ENCODE results near the gene TRIM14. TPM values are rescaled to one million over a fixed set of nuclear protein-coding genes. Genes with fewer than 3 reads are reported as not detected.

The TRIM14 gene
- total RNA-seq, 1 experiment from 2014 or later, result 11.9 TPM

DNA sequence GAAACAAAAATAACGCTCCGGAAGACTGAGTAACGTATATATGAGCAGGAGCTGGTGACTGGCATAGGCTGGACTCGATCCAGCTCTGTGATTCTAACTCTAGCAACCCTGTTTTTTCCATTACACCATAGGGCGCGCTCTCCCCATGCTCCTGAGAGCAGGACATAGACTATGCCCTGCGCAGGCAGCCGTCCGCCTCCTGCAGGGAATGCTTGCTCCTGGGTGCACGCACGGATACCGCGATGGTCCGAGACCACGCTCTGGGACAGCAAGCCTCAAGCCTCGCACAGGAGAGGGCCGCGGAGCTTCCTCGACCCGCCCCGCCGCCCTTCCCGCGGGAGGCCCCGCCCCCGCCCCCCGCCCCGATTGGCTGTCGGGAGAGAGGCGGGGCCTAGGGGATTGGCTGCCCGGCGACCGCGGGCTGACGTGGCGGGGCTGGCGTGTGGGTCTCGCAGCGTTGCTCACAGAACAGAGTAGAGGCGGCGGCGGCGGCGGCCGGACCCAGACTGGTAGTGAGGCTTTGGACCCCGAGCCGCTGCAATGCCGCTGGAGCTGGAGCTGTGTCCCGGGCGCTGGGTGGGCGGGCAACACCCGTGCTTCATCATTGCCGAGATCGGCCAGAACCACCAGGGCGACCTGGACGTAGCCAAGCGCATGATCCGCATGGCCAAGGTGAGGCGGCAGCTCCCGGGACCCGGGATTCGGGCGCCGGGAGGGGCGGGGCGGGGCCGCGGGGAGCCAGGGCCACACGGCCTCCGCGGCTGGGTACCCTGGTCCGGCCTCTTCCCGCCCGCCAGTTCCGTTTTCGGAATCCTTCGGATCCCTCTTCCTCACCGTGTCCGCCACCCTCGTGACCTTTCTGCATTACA is 62.5 kb downstream of the TRIM14 start, which contains the start of gene NANS (continued):
- TF ChIP-seq, protein P1, sequence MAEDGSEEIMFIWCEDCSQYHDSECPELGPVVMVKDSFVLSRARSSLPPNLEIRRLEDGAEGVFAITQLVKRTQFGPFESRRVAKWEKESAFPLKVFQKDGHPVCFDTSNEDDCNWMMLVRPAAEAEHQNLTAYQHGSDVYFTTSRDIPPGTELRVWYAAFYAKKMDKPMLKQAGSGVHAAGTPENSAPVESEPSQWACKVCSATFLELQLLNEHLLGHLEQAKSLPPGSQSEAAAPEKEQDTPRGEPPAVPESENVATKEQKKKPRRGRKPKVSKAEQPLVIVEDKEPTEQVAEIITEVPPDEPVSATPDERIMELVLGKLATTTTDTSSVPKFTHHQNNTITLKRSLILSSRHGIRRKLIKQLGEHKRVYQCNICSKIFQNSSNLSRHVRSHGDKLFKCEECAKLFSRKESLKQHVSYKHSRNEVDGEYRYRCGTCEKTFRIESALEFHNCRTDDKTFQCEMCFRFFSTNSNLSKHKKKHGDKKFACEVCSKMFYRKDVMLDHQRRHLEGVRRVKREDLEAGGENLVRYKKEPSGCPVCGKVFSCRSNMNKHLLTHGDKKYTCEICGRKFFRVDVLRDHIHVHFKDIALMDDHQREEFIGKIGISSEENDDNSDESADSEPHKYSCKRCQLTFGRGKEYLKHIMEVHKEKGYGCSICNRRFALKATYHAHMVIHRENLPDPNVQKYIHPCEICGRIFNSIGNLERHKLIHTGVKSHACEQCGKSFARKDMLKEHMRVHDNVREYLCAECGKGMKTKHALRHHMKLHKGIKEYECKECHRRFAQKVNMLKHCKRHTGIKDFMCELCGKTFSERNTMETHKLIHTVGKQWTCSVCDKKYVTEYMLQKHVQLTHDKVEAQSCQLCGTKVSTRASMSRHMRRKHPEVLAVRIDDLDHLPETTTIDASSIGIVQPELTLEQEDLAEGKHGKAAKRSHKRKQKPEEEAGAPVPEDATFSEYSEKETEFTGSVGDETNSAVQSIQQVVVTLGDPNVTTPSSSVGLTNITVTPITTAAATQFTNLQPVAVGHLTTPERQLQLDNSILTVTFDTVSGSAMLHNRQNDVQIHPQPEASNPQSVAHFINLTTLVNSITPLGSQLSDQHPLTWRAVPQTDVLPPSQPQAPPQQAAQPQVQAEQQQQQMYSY (CRISPR knock-in tag; IDR thresholded peaks at IDR 0.05), result no peak
- TF ChIP-seq KAT7 (CRISPR knock-in tag; IDR thresholded peaks at IDR 0.05; ENCODE audit: borderline replicate concordance), result 0 out of 2 replicates have a peak, but pooled peaks have one; percentile 81
- no peak for TF ChIP-seq RELA (CRISPR knock-in tag; IDR thresholded peaks at IDR 0.05; ENCODE audit: borderline replicate concordance)
- no peak for TF ChIP-seq FOXJ3 (CRISPR knock-in tag; IDR thresholded peaks at IDR 0.05; ENCODE audit: borderline replicate concordance)
- peak; percentile 32; the same call in 1 of the 2 replicates for TF ChIP-seq CREM (CRISPR knock-in tag; IDR thresholded peaks at IDR 0.05)
- TF ChIP-seq JUN (CRISPR knock-in tag; IDR thresholded peaks at IDR 0.05), result no peak
- 0 out of 2 replicates have a peak, but pooled peaks have one; percentile 70 for TF ChIP-seq ESRRA (CRISPR knock-in tag; IDR thresholded peaks at IDR 0.05; ENCODE audit: borderline replicate concordance)
- peak; percentile 93 for TF ChIP-seq ZNF121 (CRISPR knock-in tag; IDR thresholded peaks at IDR 0.05)
- TF ChIP-seq NR1H2 (CRISPR knock-in tag; IDR thresholded peaks at IDR 0.05), result no peak
- TF ChIP-seq, protein P2, sequence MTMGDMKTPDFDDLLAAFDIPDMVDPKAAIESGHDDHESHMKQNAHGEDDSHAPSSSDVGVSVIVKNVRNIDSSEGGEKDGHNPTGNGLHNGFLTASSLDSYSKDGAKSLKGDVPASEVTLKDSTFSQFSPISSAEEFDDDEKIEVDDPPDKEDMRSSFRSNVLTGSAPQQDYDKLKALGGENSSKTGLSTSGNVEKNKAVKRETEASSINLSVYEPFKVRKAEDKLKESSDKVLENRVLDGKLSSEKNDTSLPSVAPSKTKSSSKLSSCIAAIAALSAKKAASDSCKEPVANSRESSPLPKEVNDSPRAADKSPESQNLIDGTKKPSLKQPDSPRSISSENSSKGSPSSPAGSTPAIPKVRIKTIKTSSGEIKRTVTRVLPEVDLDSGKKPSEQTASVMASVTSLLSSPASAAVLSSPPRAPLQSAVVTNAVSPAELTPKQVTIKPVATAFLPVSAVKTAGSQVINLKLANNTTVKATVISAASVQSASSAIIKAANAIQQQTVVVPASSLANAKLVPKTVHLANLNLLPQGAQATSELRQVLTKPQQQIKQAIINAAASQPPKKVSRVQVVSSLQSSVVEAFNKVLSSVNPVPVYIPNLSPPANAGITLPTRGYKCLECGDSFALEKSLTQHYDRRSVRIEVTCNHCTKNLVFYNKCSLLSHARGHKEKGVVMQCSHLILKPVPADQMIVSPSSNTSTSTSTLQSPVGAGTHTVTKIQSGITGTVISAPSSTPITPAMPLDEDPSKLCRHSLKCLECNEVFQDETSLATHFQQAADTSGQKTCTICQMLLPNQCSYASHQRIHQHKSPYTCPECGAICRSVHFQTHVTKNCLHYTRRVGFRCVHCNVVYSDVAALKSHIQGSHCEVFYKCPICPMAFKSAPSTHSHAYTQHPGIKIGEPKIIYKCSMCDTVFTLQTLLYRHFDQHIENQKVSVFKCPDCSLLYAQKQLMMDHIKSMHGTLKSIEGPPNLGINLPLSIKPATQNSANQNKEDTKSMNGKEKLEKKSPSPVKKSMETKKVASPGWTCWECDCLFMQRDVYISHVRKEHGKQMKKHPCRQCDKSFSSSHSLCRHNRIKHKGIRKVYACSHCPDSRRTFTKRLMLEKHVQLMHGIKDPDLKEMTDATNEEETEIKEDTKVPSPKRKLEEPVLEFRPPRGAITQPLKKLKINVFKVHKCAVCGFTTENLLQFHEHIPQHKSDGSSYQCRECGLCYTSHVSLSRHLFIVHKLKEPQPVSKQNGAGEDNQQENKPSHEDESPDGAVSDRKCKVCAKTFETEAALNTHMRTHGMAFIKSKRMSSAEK (CRISPR knock-in tag; IDR thresholded peaks at IDR 0.05; ENCODE audit: borderline replicate concordance), result no peak
- no peak for TF ChIP-seq ZNF317 (CRISPR knock-in tag; IDR thresholded peaks at IDR 0.05; ENCODE audit: borderline replicate concordance, low read depth)
- TF ChIP-seq, protein P3, sequence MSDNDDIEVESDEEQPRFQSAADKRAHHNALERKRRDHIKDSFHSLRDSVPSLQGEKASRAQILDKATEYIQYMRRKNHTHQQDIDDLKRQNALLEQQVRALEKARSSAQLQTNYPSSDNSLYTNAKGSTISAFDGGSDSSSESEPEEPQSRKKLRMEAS (CRISPR knock-in tag; IDR thresholded peaks at IDR 0.05), result peak; percentile 59; the same call in 1 of the 2 replicates
- TF ChIP-seq, protein P4, sequence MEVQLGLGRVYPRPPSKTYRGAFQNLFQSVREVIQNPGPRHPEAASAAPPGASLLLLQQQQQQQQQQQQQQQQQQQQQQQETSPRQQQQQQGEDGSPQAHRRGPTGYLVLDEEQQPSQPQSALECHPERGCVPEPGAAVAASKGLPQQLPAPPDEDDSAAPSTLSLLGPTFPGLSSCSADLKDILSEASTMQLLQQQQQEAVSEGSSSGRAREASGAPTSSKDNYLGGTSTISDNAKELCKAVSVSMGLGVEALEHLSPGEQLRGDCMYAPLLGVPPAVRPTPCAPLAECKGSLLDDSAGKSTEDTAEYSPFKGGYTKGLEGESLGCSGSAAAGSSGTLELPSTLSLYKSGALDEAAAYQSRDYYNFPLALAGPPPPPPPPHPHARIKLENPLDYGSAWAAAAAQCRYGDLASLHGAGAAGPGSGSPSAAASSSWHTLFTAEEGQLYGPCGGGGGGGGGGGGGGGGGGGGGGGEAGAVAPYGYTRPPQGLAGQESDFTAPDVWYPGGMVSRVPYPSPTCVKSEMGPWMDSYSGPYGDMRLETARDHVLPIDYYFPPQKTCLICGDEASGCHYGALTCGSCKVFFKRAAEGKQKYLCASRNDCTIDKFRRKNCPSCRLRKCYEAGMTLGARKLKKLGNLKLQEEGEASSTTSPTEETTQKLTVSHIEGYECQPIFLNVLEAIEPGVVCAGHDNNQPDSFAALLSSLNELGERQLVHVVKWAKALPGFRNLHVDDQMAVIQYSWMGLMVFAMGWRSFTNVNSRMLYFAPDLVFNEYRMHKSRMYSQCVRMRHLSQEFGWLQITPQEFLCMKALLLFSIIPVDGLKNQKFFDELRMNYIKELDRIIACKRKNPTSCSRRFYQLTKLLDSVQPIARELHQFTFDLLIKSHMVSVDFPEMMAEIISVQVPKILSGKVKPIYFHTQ (CRISPR knock-in tag; IDR thresholded peaks at IDR 0.05), result no peak
- TF ChIP-seq CBFB (CRISPR knock-in tag; IDR thresholded peaks at IDR 0.05; ENCODE audit: low read depth), result no peak
- TF ChIP-seq PRRX2 (CRISPR knock-in tag; IDR thresholded peaks at IDR 0.05), result no peak
- TF ChIP-seq, protein P5, sequence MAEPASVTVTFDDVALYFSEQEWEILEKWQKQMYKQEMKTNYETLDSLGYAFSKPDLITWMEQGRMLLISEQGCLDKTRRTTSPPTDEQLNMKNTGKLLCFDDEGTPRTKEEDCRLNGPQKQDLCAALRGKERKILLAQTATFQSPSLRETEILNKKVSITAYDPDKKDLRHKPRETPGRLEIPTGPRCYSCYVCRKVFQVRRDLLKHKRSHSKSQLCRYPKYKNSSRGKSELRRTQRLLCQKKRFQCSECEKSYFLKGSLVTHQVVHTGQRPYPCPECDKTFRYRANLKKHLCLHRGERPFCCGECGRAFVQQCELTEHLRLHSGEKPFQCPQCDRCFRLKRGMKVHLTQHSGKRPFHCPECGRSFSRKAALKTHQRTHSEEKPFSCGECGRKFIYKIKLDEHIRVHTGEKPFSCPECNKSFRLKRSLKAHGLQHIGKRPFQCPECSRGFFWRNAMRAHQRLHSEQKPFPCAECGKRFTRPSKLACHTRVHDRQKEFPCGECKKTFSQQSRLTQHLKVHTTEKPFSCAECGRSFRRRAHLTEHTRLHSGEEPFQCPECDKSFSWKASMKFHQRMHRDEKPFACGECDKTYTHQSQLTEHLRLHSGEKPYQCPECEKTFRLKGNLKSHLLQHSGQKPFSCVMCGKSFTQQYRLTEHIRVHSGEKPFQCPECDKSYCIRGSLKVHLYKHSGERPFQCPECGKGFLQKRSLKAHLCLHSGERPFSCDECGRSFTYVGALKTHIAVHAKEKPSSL (CRISPR knock-in tag; conservative IDR thresholded peaks at IDR 0.05), result no peak
- TF ChIP-seq NR2C2 (CRISPR knock-in tag; IDR thresholded peaks at IDR 0.05), result no peak
- TF ChIP-seq NR3C1 (CRISPR knock-in tag; conservative IDR thresholded peaks at IDR 0.05; ENCODE audit: low read depth), result no peak
- no peak for TF ChIP-seq TP53 (CRISPR knock-in tag; IDR thresholded peaks at IDR 0.05)
- TF ChIP-seq, protein P6, sequence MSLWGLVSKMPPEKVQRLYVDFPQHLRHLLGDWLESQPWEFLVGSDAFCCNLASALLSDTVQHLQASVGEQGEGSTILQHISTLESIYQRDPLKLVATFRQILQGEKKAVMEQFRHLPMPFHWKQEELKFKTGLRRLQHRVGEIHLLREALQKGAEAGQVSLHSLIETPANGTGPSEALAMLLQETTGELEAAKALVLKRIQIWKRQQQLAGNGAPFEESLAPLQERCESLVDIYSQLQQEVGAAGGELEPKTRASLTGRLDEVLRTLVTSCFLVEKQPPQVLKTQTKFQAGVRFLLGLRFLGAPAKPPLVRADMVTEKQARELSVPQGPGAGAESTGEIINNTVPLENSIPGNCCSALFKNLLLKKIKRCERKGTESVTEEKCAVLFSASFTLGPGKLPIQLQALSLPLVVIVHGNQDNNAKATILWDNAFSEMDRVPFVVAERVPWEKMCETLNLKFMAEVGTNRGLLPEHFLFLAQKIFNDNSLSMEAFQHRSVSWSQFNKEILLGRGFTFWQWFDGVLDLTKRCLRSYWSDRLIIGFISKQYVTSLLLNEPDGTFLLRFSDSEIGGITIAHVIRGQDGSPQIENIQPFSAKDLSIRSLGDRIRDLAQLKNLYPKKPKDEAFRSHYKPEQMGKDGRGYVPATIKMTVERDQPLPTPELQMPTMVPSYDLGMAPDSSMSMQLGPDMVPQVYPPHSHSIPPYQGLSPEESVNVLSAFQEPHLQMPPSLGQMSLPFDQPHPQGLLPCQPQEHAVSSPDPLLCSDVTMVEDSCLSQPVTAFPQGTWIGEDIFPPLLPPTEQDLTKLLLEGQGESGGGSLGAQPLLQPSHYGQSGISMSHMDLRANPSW (CRISPR knock-in tag; conservative IDR thresholded peaks at IDR 0.05; ENCODE audit: low read depth), result no peak
- no peak for TF ChIP-seq ZNF396 (CRISPR knock-in tag; IDR thresholded peaks at IDR 0.05; ENCODE audit: borderline replicate concordance)

Data from WTC11 (cell line).